Activated T-helper 1 cell treated with anti-CD3 and anti-CD28 coated beads, Interleukin-12 subunit alpha, Interleukin-12 subunit beta, Interleukin-2, Interleukin-4 antibody, amounts not matched to agents 30 ng/mL and 10 ng/mL and 1 ng/mL, durations not matched to agents 14 hours and 24 hours and 36 hours (primary cell): ENCODE data around the gene ATP6V0D1. TPM values are rescaled to one million over a fixed set of nuclear protein-coding genes. Genes with fewer than 3 reads are reported as not detected.

Source experiments
- DNase-seq: peaks from one replicate; pipeline ENCODE4 v3.0.0; 2021; ENCODE audit warnings: low spot score
- H3K27ac Mint-ChIP-seq: one replicate; pipeline ENCODE4 v1.8.0; 2021; ENCODE audit warnings: mild to moderate bottlenecking, mixed read lengths
- H3K27me3 Mint-ChIP-seq: one replicate; pipeline ENCODE4 v1.8.0; 2022; ENCODE audit warnings: mild to moderate bottlenecking, moderate library complexity, mixed read lengths; ENCODE audit not compliant: insufficient read depth
- H3K36me3 Mint-ChIP-seq: one replicate; pipeline ENCODE4 v1.8.0; 2021; ENCODE audit warnings: low read depth, mixed read lengths
- H3K4me1 Mint-ChIP-seq: one replicate; pipeline ENCODE4 v1.8.0; 2021; ENCODE audit warnings: low read depth, mixed read lengths
- H3K4me3 Mint-ChIP-seq: one replicate; pipeline ENCODE4 v1.8.0; 2021; ENCODE audit warnings: mild to moderate bottlenecking, moderate library complexity, mixed read lengths
- H3K9me3 Mint-ChIP-seq: one replicate; pipeline ENCODE4 v1.8.0; 2021; ENCODE audit warnings: mixed read lengths
- intact Hi-C: fragments of 100-400 bp; cut with micrococcal nuclease; formaldehyde crosslinking; loops from one replicate; pipeline ENCODE4 v1.15.1; 2024
- total RNA-seq: library from RNA; stranded (reverse); gene quantifications from 2 replicates; pipeline ENCODE4 v1.2.3, GENCODE V29; 2022

ATP6V0D1 gene
- total RNA-seq, 1 donor from 2014 or later: 37.7 TPM

DNA sequence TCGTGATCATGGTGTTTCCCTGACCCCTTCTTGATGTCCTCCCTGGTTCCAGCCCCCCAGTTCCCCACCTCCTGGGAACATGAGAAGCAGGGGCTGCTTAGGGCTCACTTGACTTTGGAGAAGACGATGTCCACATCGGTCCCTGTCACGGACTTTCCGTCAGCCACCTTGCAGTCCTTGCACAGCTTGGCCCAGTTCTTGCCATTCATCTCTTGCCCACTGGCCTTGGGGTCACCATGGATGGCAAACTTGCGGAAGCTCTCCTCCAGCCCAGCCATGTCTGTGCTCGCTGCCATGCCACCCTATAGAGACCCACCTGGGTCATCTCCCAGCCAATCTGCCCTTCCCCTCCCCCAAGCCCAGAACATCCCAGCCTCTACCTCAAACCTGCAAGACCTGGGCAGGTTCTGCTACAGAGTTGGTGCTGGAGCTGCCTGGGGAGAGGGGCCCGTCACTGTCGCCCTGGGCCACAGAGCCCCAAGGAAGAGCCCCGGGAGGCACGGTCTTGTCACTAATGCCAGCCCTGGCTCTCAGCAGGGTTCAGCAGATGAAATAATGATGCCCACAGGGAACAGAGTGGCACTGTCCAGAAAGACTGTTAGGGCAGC is 90.0 kb downstream of the ATP6V0D1 start:
- Mint-ChIP-seq H3K4me3 (no peak overlapping the region), H3K36me3 (no peaks in the 10 kb centered on the region), H3K9me3 (no peaks in the 10 kb centered on the region), H3K27me3 (peaks cover 37% of the 10 kb centered on the region), H3K27ac (no peak overlapping the region), H3K4me1 (peaks cover 6% of the 10 kb centered on the region)
- no peak for DNase-seq
- intact Hi-C loops: loop anchor here (5.0 kb wide), 1 partner anchor 39 kb away; no protein-coding TSS in a partner anchor

DNA sequence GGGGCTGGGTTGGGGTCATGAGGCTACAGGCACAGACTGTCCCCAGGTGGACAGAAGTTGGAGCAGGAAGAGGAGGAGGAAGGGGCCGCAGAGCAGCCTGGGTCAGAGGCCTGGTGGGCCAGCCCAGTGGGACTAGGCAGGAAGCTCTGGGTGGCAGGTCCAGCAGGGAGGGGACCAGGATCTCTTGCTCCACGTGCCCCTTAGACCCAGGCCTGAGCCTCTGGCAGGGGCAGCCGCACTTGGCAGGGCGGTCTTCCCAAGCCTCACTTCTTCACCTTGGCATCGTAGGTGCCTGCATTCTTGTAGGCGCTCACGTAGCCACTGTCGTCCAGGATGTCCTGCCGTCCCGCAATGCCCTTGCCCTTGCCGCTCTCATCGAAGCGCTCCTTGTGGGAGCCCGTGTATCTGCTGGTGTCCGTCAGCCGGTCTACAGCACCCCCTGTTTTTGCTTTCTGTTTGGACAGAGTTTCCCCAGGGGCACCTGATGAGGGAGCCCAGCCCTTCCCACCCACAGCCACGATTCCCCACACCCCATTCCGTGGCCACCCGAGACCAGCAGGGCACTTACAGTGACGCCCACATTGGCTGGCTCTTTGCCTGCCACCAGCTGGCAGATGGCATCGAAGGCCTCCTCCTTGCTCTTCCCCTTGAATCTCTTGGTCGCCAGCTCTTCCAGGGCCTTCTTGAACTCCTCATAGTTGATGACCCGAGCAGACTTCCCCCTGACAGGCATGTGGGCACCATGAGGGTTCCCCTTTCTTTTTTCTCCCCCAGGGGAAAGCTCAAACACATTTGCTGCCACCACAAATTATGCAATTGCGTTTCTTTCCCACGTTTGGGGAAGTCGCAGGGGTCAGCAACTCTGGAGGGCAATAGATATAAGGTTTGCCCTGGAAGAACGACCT is 90.8 kb downstream of the ATP6V0D1 start:
- Mint-ChIP-seq H3K4me1 (peaks cover 6% of the 10 kb centered on the region), H3K36me3 (no peaks in the 10 kb centered on the region), H3K4me3 (no peak overlapping the region), H3K9me3 (no peaks in the 10 kb centered on the region), H3K27me3 (peaks cover 37% of the 10 kb centered on the region), H3K27ac (no peak overlapping the region)
- no peak for DNase-seq
- intact Hi-C loops: loop anchor here (5.0 kb wide), 1 partner anchor 38 kb away; no protein-coding TSS in a partner anchor

DNA sequence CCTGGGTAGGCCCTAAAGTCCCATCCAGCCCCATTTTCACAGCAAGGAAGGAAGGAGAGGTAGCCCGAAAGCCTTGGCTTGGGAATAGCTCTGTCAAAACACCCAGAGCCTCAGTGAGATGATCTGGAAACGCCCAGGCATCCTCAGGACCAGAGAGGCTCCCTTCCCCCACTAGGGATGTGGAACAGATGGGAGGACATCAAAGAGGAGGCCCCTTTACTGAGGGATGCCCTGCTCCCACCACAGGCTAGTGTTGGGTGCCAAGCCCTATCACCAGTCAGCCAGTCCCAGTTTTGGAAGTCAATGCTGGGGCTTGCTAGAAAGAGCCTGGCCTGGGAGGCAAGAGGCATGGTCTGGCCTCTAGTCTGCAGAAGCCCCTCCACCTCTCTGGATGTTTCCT is 92.4 kb downstream of the ATP6V0D1 start:
- no peak overlapping the region for H3K4me3 Mint-ChIP-seq
- H3K27ac Mint-ChIP-seq: no peak overlapping the region
- intact Hi-C loops: no loop called here
- no peak for DNase-seq
- H3K4me1 Mint-ChIP-seq: no peaks in the 10 kb centered on the region
- H3K27me3 Mint-ChIP-seq: peaks cover 28% of the 10 kb centered on the region
- no peaks in the 10 kb centered on the region for H3K9me3 Mint-ChIP-seq
- no peaks in the 10 kb centered on the region for H3K36me3 Mint-ChIP-seq

DNA sequence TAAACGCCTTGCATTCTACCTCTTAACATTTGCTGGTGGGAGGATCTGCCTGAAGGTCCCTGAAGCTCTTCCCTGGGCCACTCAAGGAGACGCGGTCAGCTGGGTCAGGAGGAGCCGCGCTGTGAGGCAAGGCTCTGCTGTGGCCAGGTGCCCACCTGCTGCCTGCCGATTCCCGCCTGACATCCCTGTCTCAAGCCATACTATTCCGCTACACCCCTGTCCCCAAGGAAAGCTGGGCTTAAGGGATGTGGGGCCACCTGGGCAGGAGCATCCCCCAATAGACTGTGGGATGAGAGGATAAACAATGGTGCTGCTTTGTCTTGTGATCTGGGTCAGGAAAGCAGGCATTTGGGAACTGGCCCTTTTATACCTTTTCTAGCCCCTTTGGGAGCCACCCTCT is 92.8 kb downstream of the ATP6V0D1 start:
- no peaks in the 10 kb centered on the region for H3K4me1 Mint-ChIP-seq
- no peaks in the 10 kb centered on the region for H3K9me3 Mint-ChIP-seq
- no peak overlapping the region for H3K4me3 Mint-ChIP-seq
- H3K27ac Mint-ChIP-seq: no peak overlapping the region
- no peaks in the 10 kb centered on the region for H3K36me3 Mint-ChIP-seq
- H3K27me3 Mint-ChIP-seq: peaks cover 26% of the 10 kb centered on the region
- DNase-seq: no peak
- intact Hi-C loops: no loop called here

Other genes starting within 250 kb of the ATP6V0D1 start
- 116 and 119 TPM in 2 replicates for gene FHOD1, start 233.7 kb downstream of the ATP6V0D1 start, total RNA-seq
- gene SLC9A5, start 232.2 kb downstream of the ATP6V0D1 start, total RNA-seq: 5.1 TPM in 2 replicates
- 39.6 and 42.3 TPM in 2 replicates for gene PLEKHG4, start 201.6 kb downstream of the ATP6V0D1 start, total RNA-seq
- gene KCTD19, start 154.4 kb downstream of the ATP6V0D1 start, total RNA-seq: 0.22 and 0.62 TPM in 2 replicates
- gene LRRC36, start 154.3 kb downstream of the ATP6V0D1 start, total RNA-seq: 0.22 and 0.23 TPM in 2 replicates
- gene TPPP3, start 87.7 kb downstream of the ATP6V0D1 start, total RNA-seq: not detected in 2 replicates
- gene ZDHHC1, start 64.7 kb downstream of the ATP6V0D1 start, total RNA-seq: 0.76 and 0.88 TPM in 2 replicates
- gene HSD11B2, start 50.0 kb downstream of the ATP6V0D1 start, total RNA-seq: 3.6 and 5.0 TPM in 2 replicates
- gene AGRP, start 2.4 kb upstream of the ATP6V0D1 start, total RNA-seq: not detected in 2 replicates
- gene RIPOR1, start 47.7 kb upstream of the ATP6V0D1 start, total RNA-seq: 26.3 and 27.1 TPM in 2 replicates
- gene CTCF, start 81.4 kb upstream of the ATP6V0D1 start, total RNA-seq: 64.7 and 67.6 TPM in 2 replicates
- 228 and 238 TPM in 2 replicates for gene CARMIL2, start 164.0 kb upstream of the ATP6V0D1 start, total RNA-seq
- gene ACD, start 179.1 kb upstream of the ATP6V0D1 start, total RNA-seq: 56.7 and 59.1 TPM in 2 replicates
- gene PARD6A, start 179.8 kb upstream of the ATP6V0D1 start, total RNA-seq: 13.4 and 16.1 TPM in 2 replicates
- gene ENKD1, start 185.6 kb upstream of the ATP6V0D1 start, total RNA-seq: 11.0 and 11.8 TPM in 2 replicates
- 0.86 and 1.4 TPM in 2 replicates for gene C16orf86, start 185.7 kb upstream of the ATP6V0D1 start, total RNA-seq
- 19.6 and 20.3 TPM in 2 replicates for gene GFOD2, start 238.2 kb upstream of the ATP6V0D1 start, total RNA-seq